ENCODE measurements around the gene MAPKAPK2. TPM values are rescaled to one million over a fixed set of nuclear protein-coding genes. Genes with fewer than 3 reads are reported as not detected.
A peak's percentile ranks its signal among the peaks of the same experiment; 100 is the strongest.

Gene MAPKAPK2
- total RNA-seq, 6 donors from 2014 or later: 64.8 to 135 (median 84.3) TPM

- peak overlapping the region; percentile 69 to 86 (median 77) for H3K4me3 ChIP-seq
- H3K36me3 ChIP-seq: no peaks in the 10 kb centered on the region
- H3K27me3 ChIP-seq: no peaks in the 10 kb centered on the region
- no peaks in the 10 kb centered on the region for H3K9me3 ChIP-seq
- ATAC-seq (ENCODE audit: low FRiP score in 2 of 2) (peak; percentile 78 to 84), DNase-seq (peak; percentile 80 to 91)
- peaks cover 42 to 55% (median 49%) of the 10 kb centered on the region in 4 donors for H3K4me1 ChIP-seq
- 0% methylated on average over 19 to 31 of the region's 48 CpGs for WGBS, 2 donors
- TF ChIP-seq POLR2A (IDR thresholded peaks at IDR 0.05) (peak in 3 of 4 donors; percentile 34 to 68 (median 50)), EP300 (IDR thresholded peaks at IDR 0.05) (peak in 1 of 4 donors; percentile 0), POLR2AphosphoS5 (IDR thresholded peaks at IDR 0.05) (peak in 1 of 2 donors; percentile 59), CTCF (IDR thresholded peaks at IDR 0.05) (peak in 1 of 6 experiments; percentile 8)
- peak overlapping the region; percentile 95 to 99 (median 98) for H3K27ac ChIP-seq
Measured at GRCh38 chr1:206685769-206686477, 1.2 kb downstream of the MAPKAPK2 start.

GRCh38 chr1:206686478-206687249 lies 2.0 kb downstream of the MAPKAPK2 start:
- DNase-seq (no peak), ATAC-seq (ENCODE audit: low FRiP score in 2 of 2) (no peak)
- Histone ChIP-seq H3K27ac (peak overlapping the region; percentile 95 to 99 (median 98)), H3K4me1 (peaks cover 48 to 62% (median 55%) of the 10 kb centered on the region in 4 donors), H3K9me3 (no peaks in the 10 kb centered on the region), H3K36me3 (no peaks in the 10 kb centered on the region), H3K4me3 (peak overlapping the region; percentile 69 to 86 (median 77)), H3K27me3 (no peaks in the 10 kb centered on the region)
- TF ChIP-seq POLR2A (IDR thresholded peaks at IDR 0.05): no peak
- no peak for TF ChIP-seq POLR2AphosphoS5 (IDR thresholded peaks at IDR 0.05)
- no peak for TF ChIP-seq EP300 (IDR thresholded peaks at IDR 0.05)
- no peak for TF ChIP-seq CTCF (IDR thresholded peaks at IDR 0.05)
- WGBS, 2 donors: 3 to 5% methylated on average over 8 of the region's 8 CpGs

GRCh38 chr1:206687251-206687914 lies 2.7 kb downstream of the MAPKAPK2 start:
- Histone ChIP-seq H3K4me3 (peak overlapping the region in 2 of 4 donors; percentile 78 to 86), H3K9me3 (no peaks in the 10 kb centered on the region), H3K27me3 (no peaks in the 10 kb centered on the region), H3K27ac (peak overlapping the region in 2 of 4 donors; percentile 98 to 99), H3K4me1 (peaks cover 56 to 69% (median 62%) of the 10 kb centered on the region in 4 donors), H3K36me3 (no peaks in the 10 kb centered on the region)
- DNase-seq (no peak), ATAC-seq (ENCODE audit: low FRiP score in 2 of 2) (no peak)
- TF ChIP-seq POLR2AphosphoS5 (IDR thresholded peaks at IDR 0.05): no peak
- no peak for TF ChIP-seq CTCF (IDR thresholded peaks at IDR 0.05)
- TF ChIP-seq POLR2A (IDR thresholded peaks at IDR 0.05): no peak
- TF ChIP-seq EP300 (IDR thresholded peaks at IDR 0.05): no peak
- WGBS, 2 donors: 59 to 60% methylated on average over 7 of the region's 7 CpGs

- no peak for TF ChIP-seq CTCF (IDR thresholded peaks at IDR 0.05)
- no peak for ATAC-seq (ENCODE audit: low FRiP score in 2 of 2)
- Histone ChIP-seq H3K27me3 (no peaks in the 10 kb centered on the region), H3K36me3 (no peaks in the 10 kb centered on the region), H3K27ac (no peak overlapping the region), H3K4me3 (no peak overlapping the region), H3K9me3 (no peaks in the 10 kb centered on the region), H3K4me1 (peaks cover 62 to 75% (median 68%) of the 10 kb centered on the region in 4 donors)
- WGBS, 2 donors: 51 to 55% methylated on average over 2 of the region's 2 CpGs
- no peak for DNase-seq
Measured at GRCh38 chr1:206687915-206688442, 3.3 kb downstream of the MAPKAPK2 start.

Data from upper lobe of left lung (tissue), 6 donors.